Choroid plexus epithelial cell (primary cell): ENCODE measurements around the gene ZNF774.
"Not testable (repeated sequence)": the region's sequence is repeated elsewhere in the genome, so short reads cannot be mapped to it uniquely, and the experiment has no call there.

Source experiments
- DNase-seq: peaks from one replicate; pipeline ENCODE4 v3.0.0-alpha.2; 2010; ENCODE audit warnings: low read depth
- H3K4me3 ChIP-seq: 2 replicates; pipeline ENCODE4 v1.5.1; 2011; ENCODE audit warnings: low read depth, mild to moderate bottlenecking, control low read depth, low read length, moderate library complexity
- TF ChIP-seq, protein P1 (sequence below): conservative IDR thresholded peaks from 2 replicates; pipeline ENCODE4 v1.5.1; 2011; ENCODE audit warnings: low read depth, mild to moderate bottlenecking, control low read depth, inconsistent platforms, low read length, moderate library complexity

ZNF774 gene

GRCh38 chr15:90352107-90352893 lies at the start of gene ZNF774:
TSS of gene ZNF774 (plus strand) at chr15:90352284. CDS start at chr15:90354661, 2,377 bp downstream.
- TF ChIP-seq, protein P1, sequence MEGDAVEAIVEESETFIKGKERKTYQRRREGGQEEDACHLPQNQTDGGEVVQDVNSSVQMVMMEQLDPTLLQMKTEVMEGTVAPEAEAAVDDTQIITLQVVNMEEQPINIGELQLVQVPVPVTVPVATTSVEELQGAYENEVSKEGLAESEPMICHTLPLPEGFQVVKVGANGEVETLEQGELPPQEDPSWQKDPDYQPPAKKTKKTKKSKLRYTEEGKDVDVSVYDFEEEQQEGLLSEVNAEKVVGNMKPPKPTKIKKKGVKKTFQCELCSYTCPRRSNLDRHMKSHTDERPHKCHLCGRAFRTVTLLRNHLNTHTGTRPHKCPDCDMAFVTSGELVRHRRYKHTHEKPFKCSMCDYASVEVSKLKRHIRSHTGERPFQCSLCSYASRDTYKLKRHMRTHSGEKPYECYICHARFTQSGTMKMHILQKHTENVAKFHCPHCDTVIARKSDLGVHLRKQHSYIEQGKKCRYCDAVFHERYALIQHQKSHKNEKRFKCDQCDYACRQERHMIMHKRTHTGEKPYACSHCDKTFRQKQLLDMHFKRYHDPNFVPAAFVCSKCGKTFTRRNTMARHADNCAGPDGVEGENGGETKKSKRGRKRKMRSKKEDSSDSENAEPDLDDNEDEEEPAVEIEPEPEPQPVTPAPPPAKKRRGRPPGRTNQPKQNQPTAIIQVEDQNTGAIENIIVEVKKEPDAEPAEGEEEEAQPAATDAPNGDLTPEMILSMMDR, result no peak
- peak within 1 kb of the TSS; percentile 98 for H3K4me3 ChIP-seq

DNA sequence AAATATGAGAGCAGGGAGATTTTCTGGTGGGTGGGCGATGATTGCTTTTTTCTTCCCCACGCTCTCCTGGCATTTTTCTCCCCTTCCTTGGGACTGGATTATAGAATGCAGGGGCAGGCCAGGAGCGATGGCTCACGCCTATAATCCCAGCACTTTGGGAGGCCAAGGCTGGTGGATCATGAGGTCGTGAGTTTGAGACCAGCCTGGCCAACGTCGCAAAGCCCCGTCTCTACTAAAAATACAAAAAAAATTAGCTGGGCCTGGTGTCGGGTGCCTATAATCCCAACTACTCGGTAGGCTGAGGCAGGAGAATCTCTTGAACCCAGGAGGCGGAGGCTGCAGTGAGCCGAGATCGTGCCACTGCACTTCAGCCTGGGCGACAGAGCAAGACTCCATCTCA lies 46.7 kb upstream of the ZNF774 start:
- H3K4me3 ChIP-seq, DNase-seq: not testable (repeated sequence)

More at GRCh38 chr15:90352107-90352893, at the start of gene ZNF774:
- DNase-seq, result peak; percentile 96

DNA sequence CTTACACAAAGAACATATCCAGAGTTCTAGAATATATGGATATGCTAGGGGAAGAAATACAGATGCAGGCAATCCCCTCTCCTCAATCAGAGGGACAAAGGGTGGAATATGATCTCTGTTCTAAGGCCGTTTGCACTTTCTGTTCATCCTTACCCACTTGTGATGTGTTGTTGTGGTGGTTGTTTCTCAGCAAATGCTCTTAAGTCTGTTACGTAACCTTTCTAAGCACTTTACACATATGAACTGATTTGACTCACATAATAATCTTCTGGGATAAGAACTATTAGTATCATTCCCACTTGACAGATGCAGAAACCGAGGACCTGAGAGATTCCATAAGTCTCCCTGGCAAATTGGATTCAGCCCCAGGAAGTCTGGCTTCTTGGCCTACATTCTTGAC lies 46.2 kb upstream of the ZNF774 start:
- DNase-seq, result peak; percentile 27
- H3K4me3 ChIP-seq, result no peak overlapping the region
- TF ChIP-seq, protein P1, result no peak

DNA sequence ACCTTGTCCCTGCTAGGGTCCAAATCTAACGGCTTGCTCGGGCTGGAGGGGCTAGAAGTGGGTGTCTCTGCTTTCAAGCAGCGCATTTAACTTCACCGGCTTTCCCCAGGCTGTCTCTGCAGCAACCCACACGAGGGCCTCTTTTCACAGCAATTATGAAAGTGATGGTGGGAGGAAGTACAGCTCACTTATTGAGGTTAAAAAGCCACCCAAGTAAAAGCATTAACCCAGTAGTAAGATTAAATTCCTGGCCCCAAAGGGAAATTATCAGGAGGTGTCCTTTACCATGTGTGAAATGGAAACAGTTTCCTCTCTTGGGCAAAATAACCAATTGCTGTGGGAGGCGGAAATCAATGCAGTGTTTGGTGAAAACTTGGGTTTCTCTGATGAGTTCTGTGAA lies 45.5 kb upstream of the ZNF774 start:
- DNase-seq, result peak; percentile 26
- no peak overlapping the region for H3K4me3 ChIP-seq
- TF ChIP-seq, protein P1, result no peak

GRCh38 chr15:90307661-90308060 lies 44.4 kb upstream of the ZNF774 start:
- H3K4me3 ChIP-seq, result no peak overlapping the region
- TF ChIP-seq, protein P1, result no peak
- no peak for DNase-seq

DNA sequence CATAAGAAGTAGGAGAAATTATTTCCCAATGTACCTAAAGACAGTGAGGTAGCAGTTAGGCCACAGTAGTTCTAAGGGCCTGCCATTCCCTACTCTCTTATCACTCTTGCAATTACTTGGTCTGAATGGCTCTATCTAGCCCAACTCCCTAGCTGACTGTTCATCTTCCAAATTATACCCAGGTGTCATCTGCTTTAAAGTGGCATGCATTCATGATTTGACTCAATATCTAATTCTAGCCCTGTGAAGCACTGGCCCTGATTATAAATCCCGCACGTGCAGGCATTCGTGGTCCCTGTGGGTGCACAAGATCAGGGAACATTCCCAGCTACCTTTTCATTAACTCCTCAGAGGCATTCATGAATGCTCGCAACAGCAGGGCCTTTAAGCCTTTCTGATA lies 43.1 kb upstream of the ZNF774 start:
- no peak overlapping the region for H3K4me3 ChIP-seq
- no peak for DNase-seq
- TF ChIP-seq, protein P1, result no peak

DNA sequence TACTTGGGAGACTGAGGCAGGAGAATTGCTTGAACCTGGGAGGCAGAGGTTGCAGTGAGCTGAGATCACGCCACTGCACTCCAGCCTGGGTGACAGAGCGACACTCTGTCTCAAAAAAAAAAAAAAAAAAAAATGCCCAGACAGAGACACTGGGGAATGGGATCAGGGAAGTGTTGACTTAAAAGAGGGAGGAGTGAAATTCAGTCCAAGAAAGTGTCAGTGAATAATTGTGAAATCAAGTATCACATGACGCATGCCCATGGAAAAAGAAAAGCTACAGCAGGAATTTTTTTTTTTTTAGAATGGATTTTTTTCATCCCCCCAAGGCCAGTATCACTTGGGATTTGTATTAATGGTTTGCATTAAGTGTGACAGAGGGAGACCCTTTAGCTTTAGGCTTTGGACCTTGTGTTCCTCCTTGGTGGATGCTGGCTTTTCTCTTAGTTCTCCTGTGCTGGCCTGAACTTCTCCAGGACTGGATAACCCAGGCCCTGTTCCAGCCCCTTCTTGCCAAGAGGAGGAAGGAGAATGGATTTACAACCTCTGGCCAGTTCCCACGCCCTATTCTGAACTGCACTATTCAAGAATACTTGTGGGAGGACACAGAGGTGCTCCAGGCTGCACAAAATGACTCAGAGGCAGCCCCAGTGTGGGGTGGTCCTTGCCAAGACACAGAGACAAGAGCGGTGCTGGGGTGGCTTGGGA lies 36.7 kb upstream of the ZNF774 start:
- peak; percentile 58 for DNase-seq
- TF ChIP-seq, protein P1, result no peak
- H3K4me3 ChIP-seq, result no peak overlapping the region
